Measurements from ENCODE around the gene SYT17.

Gene SYT17

GRCh38 chr16:19252904-19253303 is 84.9 kb downstream of the SYT17 start:
- DNase-seq (ENCODE audit: low spot score) (no peak), FAIRE-seq (no peak)

DNA sequence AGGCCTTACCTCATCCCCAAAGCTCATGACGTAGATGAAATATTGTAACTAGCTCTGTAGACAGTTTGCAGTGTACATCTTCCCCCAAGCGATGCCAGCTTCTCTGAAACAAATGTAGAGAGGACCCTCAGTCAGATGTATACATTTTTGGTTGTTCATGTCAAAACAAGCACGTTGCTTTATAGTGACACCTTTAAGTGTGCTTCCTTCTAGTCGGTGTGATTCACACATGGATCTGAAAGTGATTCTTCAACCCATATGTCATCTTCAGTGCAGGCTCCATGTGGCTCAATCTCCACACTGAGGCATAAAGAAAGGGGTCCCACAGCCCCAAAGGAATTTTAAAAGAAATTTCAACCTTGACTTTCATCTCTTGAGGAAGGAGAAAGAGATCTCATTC is 86.6 kb downstream of the SYT17 start:
- no peak for FAIRE-seq
- no peak for DNase-seq (ENCODE audit: low spot score)

DNA sequence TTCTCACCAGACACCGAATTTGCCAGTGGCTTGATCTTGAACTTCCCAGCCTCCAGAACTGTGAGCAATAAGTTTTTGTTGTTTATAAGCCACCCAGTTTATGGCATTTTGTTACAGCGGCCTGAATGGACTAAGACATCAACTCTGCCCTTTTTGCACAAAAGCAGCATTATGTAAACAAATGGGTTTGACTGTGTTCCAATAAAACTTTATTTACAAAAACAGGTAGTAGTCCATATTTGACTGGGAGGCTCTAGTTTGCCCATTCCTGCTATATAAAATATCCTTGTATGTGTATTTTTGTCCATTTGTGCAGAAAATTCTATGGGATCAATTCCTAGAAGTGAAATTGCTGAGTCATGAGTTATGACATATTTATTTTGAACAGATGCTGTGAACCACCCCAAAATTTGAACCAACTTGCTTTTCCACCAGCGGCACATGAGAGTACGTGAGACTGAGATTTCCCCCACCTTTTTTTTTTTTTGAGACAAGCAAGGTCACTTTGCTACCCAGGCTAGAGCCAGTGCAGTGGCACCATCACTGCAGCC is 96.2 kb downstream of the SYT17 start:
- DNase-seq (ENCODE audit: low spot score) (no peak), FAIRE-seq (no peak)

DNA sequence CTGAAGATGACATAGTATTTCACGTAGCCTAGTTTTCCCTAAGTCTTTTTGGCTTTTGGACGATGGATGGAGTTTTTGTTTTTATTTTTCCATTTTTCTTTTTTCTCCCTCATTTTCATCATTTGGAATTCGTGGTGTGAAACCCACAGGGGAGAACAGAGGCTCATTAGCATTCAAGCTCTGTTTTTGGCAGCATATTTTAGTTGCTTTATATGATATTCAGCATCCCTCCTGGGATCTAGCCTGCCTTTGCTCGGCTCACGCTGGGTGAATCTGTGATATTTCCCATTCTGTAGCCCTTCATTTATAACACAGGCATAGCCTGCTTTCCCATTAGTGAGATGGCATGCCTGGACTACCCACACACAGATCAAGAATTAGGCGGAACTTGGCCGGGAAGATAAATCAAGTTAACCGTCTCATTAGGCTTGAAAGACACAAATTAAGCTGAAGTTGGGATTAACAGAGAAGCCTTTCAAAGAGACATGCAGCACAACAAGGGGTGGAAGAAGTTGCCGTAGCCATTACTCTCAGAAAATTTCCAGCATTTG is 97.4 kb downstream of the SYT17 start:
- FAIRE-seq (no peak), DNase-seq (ENCODE audit: low spot score) (no peak)

DNA sequence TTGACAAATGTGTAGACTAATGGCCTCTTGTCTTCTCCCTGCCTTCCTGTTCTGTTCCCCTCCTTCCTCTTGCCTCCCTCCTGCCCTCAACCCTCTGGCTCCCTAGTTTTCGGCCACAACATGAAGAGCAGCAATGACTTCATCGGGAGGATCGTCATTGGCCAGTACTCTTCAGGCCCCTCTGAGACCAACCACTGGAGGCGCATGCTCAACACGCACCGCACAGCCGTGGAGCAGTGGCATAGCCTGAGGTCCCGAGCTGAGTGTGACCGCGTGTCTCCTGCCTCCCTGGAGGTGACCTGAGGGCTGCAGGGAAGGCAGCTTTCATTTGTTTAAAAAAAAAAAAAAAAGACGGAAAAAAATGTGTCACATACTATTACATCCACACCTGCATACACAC is 98.7 kb downstream of the SYT17 start:
- no peak for FAIRE-seq
- no peak for DNase-seq (ENCODE audit: low spot score)

DNA sequence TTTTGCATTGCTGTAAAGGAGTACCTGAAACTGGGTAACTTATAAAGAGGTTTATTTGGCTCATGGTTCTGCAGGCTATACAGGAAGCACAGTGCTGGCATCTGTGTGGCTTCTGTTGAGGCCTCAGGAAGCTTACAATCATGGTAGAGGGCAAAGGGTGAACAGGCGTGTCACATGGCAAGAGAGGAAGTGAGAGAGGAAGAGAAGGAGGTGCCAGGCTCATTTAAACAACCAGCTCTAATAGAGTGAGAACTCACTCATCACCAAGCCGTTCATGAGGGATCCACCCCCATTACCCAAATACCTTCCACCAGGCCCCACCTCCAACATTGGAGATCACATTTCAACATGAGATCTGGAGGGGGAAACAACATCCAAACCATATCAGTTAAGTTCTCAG is 101.1 kb downstream of the SYT17 start:
- DNase-seq (ENCODE audit: low spot score) = no peak
- no peak for FAIRE-seq

- FAIRE-seq = no peak
- DNase-seq (ENCODE audit: low spot score) = no peak
These were observed 106.2 kb downstream of the SYT17 start for GRCh38 chr16:19274165-19274797.

GRCh38 chr16:19278403-19278802 is 110.4 kb downstream of the SYT17 start:
- FAIRE-seq (no peak), DNase-seq (ENCODE audit: low spot score) (no peak)

GRCh38 chr16:19281246-19281645 is 113.2 kb downstream of the SYT17 start:
- no peak for FAIRE-seq
- no peak for DNase-seq (ENCODE audit: low spot score)

DNA sequence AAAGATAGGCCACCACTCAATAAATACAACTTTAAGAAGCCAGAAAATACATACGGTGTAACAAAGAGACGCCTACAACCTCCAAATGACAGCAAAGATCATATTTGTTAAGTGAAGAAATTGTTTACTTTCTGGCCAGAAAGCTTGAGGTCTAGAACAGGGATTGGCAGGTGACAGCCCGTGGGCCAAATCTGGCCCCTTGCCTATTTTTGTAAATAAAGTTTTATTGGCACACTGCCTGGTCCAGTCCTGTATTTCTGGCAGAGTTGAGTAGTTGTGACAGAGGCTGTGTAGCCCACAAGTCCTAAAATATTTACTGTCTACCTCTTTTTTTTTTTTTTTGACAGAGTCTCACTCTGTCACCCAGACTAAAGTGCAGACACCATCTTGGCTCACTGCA is 114.1 kb downstream of the SYT17 start:
- DNase-seq (ENCODE audit: low spot score) = no peak

GRCh38 chr16:19283637-19284036 is 115.6 kb downstream of the SYT17 start:
- FAIRE-seq (no peak), DNase-seq (ENCODE audit: low spot score) (no peak)

More for the DNA sequence above, 114.1 kb downstream of the SYT17 start:
- FAIRE-seq = no peak

- peak; percentile 47 for DNase-seq (ENCODE audit: low spot score)
- FAIRE-seq = peak; percentile 63
These were observed 116.2 kb downstream of the SYT17 start for GRCh38 chr16:19284207-19284606.

GRCh38 chr16:19285431-19285830 is 117.4 kb downstream of the SYT17 start, which contains the start of gene CLEC19A:
Gene CLEC19A, plus strand, starts transcription at chr16:19285731. Its CDS starts 121 bp downstream, at chr16:19285852.
- FAIRE-seq = no peak
- DNase-seq (ENCODE audit: low spot score) = no peak

DNA sequence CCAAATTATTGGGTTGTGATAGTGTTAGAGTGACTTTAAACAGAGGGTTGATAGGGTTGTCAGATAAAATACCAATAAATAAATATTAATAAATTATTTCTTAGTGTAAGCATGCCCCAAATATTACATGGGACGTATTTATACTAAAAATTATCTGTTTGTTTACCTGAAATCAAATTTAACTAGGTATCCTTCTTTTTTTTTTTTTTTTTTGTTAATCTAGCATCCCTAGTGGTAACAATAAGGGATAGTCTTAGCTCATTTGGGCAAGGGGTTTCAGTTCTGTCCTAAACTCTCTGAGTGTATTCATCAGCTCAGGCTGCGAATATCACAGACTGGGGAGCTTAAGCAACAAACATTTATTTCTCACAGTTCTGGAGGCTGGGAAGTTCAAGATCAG is 118.8 kb downstream of the SYT17 start:
- no peak for FAIRE-seq
- no peak for DNase-seq (ENCODE audit: low spot score)

DNA sequence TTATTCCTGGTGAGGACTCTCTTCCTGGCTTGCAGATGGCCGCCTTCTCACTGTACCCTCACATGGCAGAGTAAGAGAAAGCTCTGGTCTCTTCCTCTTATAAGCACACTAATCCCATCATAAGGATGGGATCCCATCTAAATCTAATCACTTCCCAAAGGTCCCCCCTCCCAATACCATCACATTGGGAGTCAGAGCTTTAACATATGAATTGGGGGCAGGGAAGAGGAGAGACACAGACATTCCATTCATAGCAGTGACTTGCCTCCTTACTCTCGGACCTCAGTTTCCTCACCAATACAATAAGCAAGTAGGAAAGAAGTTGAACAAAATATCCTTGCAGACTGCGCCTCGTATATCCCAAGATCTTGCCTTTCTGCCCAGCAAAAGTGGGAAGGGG is 119.2 kb downstream of the SYT17 start:
- DNase-seq (ENCODE audit: low spot score) (no peak), FAIRE-seq (no peak)

- DNase-seq (ENCODE audit: low spot score) (no peak), FAIRE-seq (no peak)
These were observed 121.1 kb downstream of the SYT17 start for GRCh38 chr16:19288872-19289799.

GRCh38 chr16:19289811-19290485 is 121.9 kb downstream of the SYT17 start:
- FAIRE-seq (no peak), DNase-seq (ENCODE audit: low spot score) (no peak)

DNA sequence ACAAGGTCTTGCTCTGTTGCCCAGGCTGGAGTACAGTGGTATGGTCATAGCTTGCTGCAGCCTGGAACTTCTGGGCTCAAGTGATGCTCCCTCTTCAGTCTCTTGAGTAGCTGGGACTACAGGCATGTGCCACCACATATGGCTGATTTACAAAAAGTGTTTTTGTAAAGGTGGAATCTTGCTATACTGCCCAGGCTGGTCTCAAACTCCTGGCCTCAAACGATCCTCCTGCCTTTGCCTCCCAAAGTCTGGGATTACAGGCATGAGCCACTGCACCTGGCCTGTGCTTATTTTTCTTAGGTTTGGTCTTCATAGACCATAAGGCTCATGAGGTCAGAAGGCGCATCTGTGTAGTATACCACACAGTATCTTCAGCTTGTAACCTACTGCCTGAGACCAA is 122.8 kb downstream of the SYT17 start:
- DNase-seq (ENCODE audit: low spot score) (no peak), FAIRE-seq (no peak)

GRCh38 chr16:19291475-19291874 is 123.4 kb downstream of the SYT17 start:
- FAIRE-seq (no peak), DNase-seq (ENCODE audit: low spot score) (peak; percentile 40)

DNA sequence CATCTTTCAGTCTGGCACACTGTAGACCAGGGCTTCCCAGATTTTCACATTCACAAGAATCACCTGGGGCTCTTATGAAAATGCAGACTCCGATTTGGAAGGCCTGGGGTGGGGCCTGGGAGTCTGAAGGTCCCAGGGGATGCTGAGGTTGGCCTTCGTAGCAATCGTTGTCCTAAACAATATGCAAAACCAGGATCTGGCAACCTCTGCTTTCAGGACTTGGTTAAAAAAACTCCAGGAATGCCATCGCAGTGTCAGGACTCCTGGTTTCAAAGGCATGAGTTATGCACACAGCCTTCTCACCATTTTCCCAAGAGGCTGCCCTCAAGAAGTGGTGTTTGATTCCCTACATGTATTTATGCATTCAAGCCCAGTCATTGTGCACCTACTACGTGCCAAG is 124.1 kb downstream of the SYT17 start:
- DNase-seq (ENCODE audit: low spot score) (no peak), FAIRE-seq (no peak)

- FAIRE-seq (no peak), DNase-seq (ENCODE audit: low spot score) (no peak)
These were observed 126.2 kb downstream of the SYT17 start for GRCh38 chr16:19294156-19294649.

Measured in RCC 7860 (cell line).